ENCODE measurements around the gene DYNC1I1.

DYNC1I1 gene

DNA sequence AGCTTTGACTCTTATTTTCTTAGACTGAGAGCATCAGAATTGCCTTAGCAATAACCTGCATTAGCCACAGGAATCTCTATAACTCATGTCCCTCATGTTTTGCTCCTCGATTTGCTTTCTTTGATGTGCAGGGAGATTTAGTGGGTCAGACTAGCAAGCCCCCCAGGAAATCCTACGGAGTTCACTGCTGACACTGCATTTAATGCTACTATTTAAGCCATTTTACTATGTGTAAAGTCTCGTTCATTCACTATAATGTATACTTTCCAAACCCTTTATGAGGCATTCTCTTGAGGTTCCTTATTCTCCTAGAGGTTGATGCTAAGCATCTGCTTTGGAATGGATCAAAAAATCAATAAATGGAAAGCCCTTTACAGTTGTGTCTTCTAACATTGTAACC lies 28.4 kb downstream of the DYNC1I1 start:
- DNase-seq (ENCODE audit: low read depth) = no peak
- TF ChIP-seq, protein P1, sequence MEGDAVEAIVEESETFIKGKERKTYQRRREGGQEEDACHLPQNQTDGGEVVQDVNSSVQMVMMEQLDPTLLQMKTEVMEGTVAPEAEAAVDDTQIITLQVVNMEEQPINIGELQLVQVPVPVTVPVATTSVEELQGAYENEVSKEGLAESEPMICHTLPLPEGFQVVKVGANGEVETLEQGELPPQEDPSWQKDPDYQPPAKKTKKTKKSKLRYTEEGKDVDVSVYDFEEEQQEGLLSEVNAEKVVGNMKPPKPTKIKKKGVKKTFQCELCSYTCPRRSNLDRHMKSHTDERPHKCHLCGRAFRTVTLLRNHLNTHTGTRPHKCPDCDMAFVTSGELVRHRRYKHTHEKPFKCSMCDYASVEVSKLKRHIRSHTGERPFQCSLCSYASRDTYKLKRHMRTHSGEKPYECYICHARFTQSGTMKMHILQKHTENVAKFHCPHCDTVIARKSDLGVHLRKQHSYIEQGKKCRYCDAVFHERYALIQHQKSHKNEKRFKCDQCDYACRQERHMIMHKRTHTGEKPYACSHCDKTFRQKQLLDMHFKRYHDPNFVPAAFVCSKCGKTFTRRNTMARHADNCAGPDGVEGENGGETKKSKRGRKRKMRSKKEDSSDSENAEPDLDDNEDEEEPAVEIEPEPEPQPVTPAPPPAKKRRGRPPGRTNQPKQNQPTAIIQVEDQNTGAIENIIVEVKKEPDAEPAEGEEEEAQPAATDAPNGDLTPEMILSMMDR (IDR thresholded peaks at IDR 0.05; ENCODE audit: low read length, missing control alignments) = no peak
- H3K4me3 ChIP-seq (replicated peaks; ENCODE audit: low read depth, low read length) = no peak overlapping the region

DNA sequence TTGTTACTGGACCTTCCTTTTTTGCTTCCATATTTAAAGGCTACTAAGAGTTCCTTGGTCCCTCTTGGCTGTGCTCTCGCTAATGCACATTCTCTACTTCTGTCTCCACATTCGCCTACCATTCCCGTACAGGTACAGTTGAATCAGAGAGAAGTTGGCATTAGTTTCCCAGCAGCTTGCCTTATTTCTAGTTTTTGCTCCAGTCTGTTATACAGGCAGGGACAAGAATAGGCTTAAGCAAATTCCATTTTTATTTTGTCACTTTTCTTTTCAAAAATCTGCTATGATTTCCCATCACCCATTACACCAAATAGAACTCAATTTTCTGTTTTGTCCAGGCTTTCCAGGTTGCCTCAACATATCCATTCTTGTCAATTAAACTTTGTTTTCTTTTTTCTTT lies 29.9 kb downstream of the DYNC1I1 start:
- no peak overlapping the region for H3K4me3 ChIP-seq (replicated peaks; ENCODE audit: low read depth, low read length)
- TF ChIP-seq, protein P1 (IDR thresholded peaks at IDR 0.05; ENCODE audit: low read length, missing control alignments) = no peak
- no peak for DNase-seq (ENCODE audit: low read depth)

DNA sequence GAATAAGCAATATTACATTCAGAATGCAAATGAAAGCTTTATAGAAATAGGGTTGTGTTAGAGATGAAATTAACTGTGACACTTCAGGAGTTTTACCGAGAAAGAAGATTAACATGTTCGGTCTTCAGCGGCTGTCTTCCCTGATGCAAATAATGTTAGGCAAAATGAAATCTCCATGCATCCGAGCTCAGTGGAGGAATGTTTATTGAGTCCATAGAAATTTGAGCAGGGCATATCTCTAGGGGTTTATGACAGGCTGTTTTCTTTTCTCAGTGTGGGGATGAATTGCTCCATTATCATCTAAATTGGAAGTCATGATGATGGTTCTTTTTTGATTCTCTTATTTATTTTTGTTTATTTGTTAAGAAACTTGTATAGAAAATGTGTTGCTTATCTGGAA lies 31.7 kb downstream of the DYNC1I1 start:
- no peak for DNase-seq (ENCODE audit: low read depth)
- TF ChIP-seq, protein P1 (IDR thresholded peaks at IDR 0.05; ENCODE audit: low read length, missing control alignments) = no peak
- no peak overlapping the region for H3K4me3 ChIP-seq (replicated peaks; ENCODE audit: low read depth, low read length)

DNA sequence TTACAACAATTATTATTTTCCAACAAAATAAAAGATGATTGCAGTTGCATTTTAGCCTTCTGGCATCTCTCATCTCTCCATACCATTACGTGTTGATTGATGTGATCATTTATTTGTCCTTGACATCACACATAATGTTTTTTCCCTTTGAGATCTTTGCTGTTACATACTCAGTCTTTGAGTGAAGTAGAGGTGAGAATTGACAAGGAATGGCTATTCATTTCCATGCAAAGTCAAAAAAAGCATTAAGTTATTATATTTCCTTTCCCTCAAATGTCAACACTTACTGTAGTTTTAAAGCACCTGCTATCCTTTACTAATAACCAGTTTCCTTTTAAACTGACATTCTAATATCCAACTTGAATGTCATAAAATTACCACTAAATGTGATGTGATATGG lies 33.6 kb downstream of the DYNC1I1 start:
- no peak overlapping the region for H3K4me3 ChIP-seq (replicated peaks; ENCODE audit: low read depth, low read length)
- TF ChIP-seq, protein P1 (IDR thresholded peaks at IDR 0.05; ENCODE audit: low read length, missing control alignments) = no peak
- no peak for DNase-seq (ENCODE audit: low read depth)

DNA sequence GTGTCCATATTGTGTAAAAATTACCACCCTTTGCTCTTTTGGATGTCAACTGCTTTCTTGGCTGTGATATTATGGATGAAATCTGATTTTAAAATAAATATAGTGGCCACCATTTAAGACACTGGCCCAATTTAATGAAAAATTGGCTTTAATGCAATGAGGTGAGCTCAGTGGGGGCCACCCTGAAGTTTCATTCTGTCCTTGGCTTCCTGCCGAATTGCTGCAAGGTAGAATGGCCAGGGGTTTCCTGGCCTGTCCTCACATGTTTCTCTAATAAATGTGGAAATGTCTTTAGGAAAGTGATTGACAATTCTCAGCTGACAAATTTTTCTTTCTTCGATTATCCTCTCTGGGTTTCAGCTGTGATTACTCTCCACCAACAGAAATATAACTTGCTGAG lies 36.0 kb downstream of the DYNC1I1 start:
- DNase-seq (ENCODE audit: low read depth) = no peak
- H3K4me3 ChIP-seq (replicated peaks; ENCODE audit: low read depth, low read length) = no peak overlapping the region
- TF ChIP-seq, protein P1 (IDR thresholded peaks at IDR 0.05; ENCODE audit: low read length, missing control alignments) = no peak

DNA sequence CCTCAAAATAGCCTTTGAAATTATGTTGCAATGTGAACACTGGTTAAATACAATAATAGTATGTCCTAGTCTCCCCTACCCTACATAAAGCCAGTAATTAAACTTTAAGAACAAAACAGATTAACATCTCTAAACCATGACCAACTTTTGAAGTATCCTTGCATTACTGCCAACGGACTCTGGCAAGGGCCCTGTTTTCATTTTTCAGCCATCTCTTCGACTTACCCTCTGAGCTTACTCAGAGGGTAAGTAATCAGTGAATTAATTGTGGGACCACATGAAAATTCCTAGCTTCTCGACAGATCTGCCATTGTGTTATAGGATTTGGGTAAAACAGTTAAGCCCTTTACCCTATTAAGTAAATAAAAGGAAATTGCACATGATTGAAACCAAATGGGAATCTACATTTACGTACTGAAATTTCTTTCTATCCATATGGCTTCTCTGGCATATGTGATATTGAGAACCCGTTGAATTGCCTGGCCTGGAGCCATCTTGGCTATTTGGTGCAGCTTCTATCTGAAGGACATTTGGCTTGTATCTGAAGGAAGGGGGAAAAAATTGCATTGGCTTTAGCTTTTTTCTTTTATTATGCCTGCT lies 39.6 kb downstream of the DYNC1I1 start:
- TF ChIP-seq, protein P1 (IDR thresholded peaks at IDR 0.05; ENCODE audit: low read length, missing control alignments) = no peak
- no peak overlapping the region for H3K4me3 ChIP-seq (replicated peaks; ENCODE audit: low read depth, low read length)
- no peak for DNase-seq (ENCODE audit: low read depth)

DNA sequence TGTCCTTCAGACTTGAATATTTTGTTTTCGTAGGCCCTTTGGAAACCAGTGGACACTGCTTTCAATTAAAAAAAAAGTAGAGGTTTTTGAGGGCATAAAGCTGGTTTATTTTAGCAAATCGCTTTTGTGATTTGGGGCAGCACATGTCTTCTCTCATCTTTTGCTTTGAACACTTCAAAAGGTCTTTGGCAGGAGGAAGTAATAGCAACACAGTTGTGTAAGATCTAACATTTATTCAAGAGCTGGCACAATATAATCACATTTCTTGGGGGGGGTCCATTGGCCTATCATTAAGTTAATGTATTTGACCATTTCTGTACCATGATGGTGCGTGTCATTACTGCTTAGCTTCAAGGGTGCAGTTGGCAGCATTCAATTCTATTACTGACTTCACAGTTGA lies 42.4 kb downstream of the DYNC1I1 start:
- TF ChIP-seq, protein P1 (IDR thresholded peaks at IDR 0.05; ENCODE audit: low read length, missing control alignments) = no peak
- no peak for DNase-seq (ENCODE audit: low read depth)
- no peak overlapping the region for H3K4me3 ChIP-seq (replicated peaks; ENCODE audit: low read depth, low read length)
